H1 (cell line): ENCODE results near the gene CASP12. TPM values are rescaled to one million over a fixed set of nuclear protein-coding genes. Genes with fewer than 3 reads are reported as not detected.

Experiments used
- CTCF ChIA-PET: fragments of 300-600 bp; sonication (Branson Sonifier 250); formaldehyde crosslinking; loops from one replicate; lab custom pipeline; 2021; ENCODE audit not compliant: partially characterized antibody; lab: Charles Lee
- POLR2A ChIA-PET: fragments of 300-600 bp; sonication (Branson Sonifier 250); formaldehyde crosslinking; loops from one replicate; lab custom pipeline; 2021; ENCODE audit warnings: inconsistent platforms; ENCODE audit not compliant: partially characterized antibody; lab: Charles Lee
- DNase-seq, 2 experiments: peaks; one replicate each; pipeline versions ENCODE4 v3.0.0 to v3.0.0-alpha.2; 2010 to 2022; ENCODE audit warnings: low spot score in 2 of 2, low read depth in 1 of 2, mixed read lengths in 1 of 2
- FAIRE-seq: peaks from 2 replicates; lab custom pipeline; 2011; peaks lifted over from hg19 to GRCh38; lab: Jason Lieb, UNC
- H2AFZ ChIP-seq: 2 replicates; pipeline ENCODE4 v1.8.1; 2012; ENCODE audit warnings: low read length, inconsistent platforms
- H2AK5ac ChIP-seq: 2 replicates; pipeline ENCODE4 v1.6.1; 2013; ENCODE audit warnings: low read depth, low read length
- H2BK120ac ChIP-seq: replicated peaks from 2 replicates; pipeline ENCODE3; 2013; ENCODE audit warnings: low read depth, low read length, inconsistent platforms
- H2BK12ac ChIP-seq: 2 replicates; pipeline ENCODE4 v1.6.1; 2013; ENCODE audit warnings: low read depth, low read length
- H2BK15ac ChIP-seq: 2 replicates; pipeline ENCODE4 v1.6.1; 2013; ENCODE audit warnings: low read length
- H2BK20ac ChIP-seq: 2 replicates; pipeline ENCODE4 v1.6.1; 2013; ENCODE audit warnings: low read length
- H2BK5ac ChIP-seq: 2 replicates; pipeline ENCODE4 v1.6.1; 2013; ENCODE audit warnings: low read depth, low read length
- H3K14ac ChIP-seq: 2 replicates; pipeline ENCODE4 v1.6.1; 2013; ENCODE audit warnings: inconsistent platforms; ENCODE audit not compliant: insufficient read length
- H3K18ac ChIP-seq: 2 replicates; pipeline ENCODE4 v1.6.1; 2013; ENCODE audit warnings: low read length; ENCODE audit errors: extremely low read depth
- H3K23ac ChIP-seq: 2 replicates; pipeline ENCODE4 v1.6.1; 2013; ENCODE audit warnings: inconsistent platforms; ENCODE audit not compliant: insufficient read length
- H3K23me2 ChIP-seq: 2 replicates; pipeline ENCODE4 v1.6.1; 2013; ENCODE audit warnings: low read depth, low read length
- H3K27ac ChIP-seq: 2 replicates; pipeline ENCODE4 v1.6.1; 2011; ENCODE audit warnings: low read depth, low read length, inconsistent platforms
- H3K27me3 ChIP-seq, 4 experiments: replicated peaks in 1 of 4; 1 replicate in 1 of 4; 2 replicates in 3 of 4; pipeline versions ENCODE4 v1.6.1 to v1.8.1; 2011 to 2013; ENCODE audit warnings: low read length in 3 of 4, mild to moderate bottlenecking in 3 of 4, inconsistent platforms in 2 of 4, mixed read lengths in 2 of 4, moderate library complexity in 1 of 4; ENCODE audit not compliant: control insufficient read depth in 3 of 4, insufficient read depth in 3 of 4; ENCODE audit errors: extremely low read depth in 1 of 4
- H3K36me3 ChIP-seq, 4 experiments: 2 replicates each; pipeline versions ENCODE4 v1.6.1 to v1.8.1; 2011 to 2013; ENCODE audit warnings: mild to moderate bottlenecking in 4 of 4, low read length in 3 of 4, moderate library complexity in 2 of 4, control low read depth in 1 of 4, inconsistent platforms in 1 of 4; ENCODE audit not compliant: insufficient read depth in 4 of 4, control insufficient read depth in 2 of 4
- H3K4ac ChIP-seq: replicated peaks from 2 replicates; pipeline ENCODE3; 2013; ENCODE audit warnings: low read length, low read depth, mixed read lengths, inconsistent platforms; ENCODE audit not compliant: insufficient read length
- H3K4me1 ChIP-seq, 4 experiments: replicated peaks in 1 of 4; 1 replicate in 1 of 4; 2 replicates in 3 of 4; pipeline versions ENCODE4 v1.6.1 to v1.8.1; 2011 to 2013; ENCODE audit warnings: low read length in 3 of 4, inconsistent platforms in 2 of 4, mixed read lengths in 1 of 4; ENCODE audit not compliant: insufficient read depth in 4 of 4, control insufficient read depth in 3 of 4
- H3K4me2 ChIP-seq, 2 experiments: 2 replicates each; pipeline versions ENCODE4 v1.6.1 to v1.8.1; 2011 to 2013; ENCODE audit warnings: low read depth in 2 of 2, low read length in 2 of 2, control low read depth in 1 of 2, inconsistent platforms in 1 of 2, mild to moderate bottlenecking in 1 of 2; ENCODE audit not compliant: insufficient read depth in 1 of 2
- H3K4me3 ChIP-seq, 4 experiments: fragments of 200-600, 300-600 bp in 1 of 4; sonication (generic), shearing (Covaris generic), sonication (Bioruptor Twin) in 1 of 4; 2 replicates each; pipeline versions ENCODE4 v1.5.1 to v1.8.1; 2011 to 2016; ENCODE audit warnings: low read length in 4 of 4, low read depth in 3 of 4, control low read depth in 2 of 4, inconsistent platforms in 2 of 4, mild to moderate bottlenecking in 2 of 4, mixed read lengths in 1 of 4, moderate library complexity in 1 of 4; ENCODE audit not compliant: insufficient read depth in 2 of 4; ENCODE audit errors: extremely low read depth in 1 of 4
- H3K56ac ChIP-seq: replicated peaks from 2 replicates; pipeline ENCODE3; 2013; ENCODE audit warnings: low read depth, mild to moderate bottlenecking, mixed read lengths, low read length, inconsistent platforms; ENCODE audit not compliant: insufficient read length
- H3K79me1 ChIP-seq: 2 replicates; pipeline ENCODE4 v1.6.1; 2013; ENCODE audit warnings: low read depth, low read length, control low read depth
- H3K79me2 ChIP-seq, 2 experiments: 2 replicates each; pipeline versions ENCODE4 v1.6.1 to v1.8.1; 2012 to 2013; ENCODE audit warnings: low read length in 2 of 2, mild to moderate bottlenecking in 2 of 2, inconsistent platforms in 1 of 2; ENCODE audit not compliant: insufficient read depth in 2 of 2, control insufficient read depth in 1 of 2
- H3K9ac ChIP-seq, 4 experiments: replicated peaks in 1 of 4; 1 replicate in 1 of 4; 2 replicates in 3 of 4; pipeline versions ENCODE4 v1.6.1 to v1.8.1; 2011 to 2013; ENCODE audit warnings: low read depth in 3 of 4, low read length in 3 of 4, control low read depth in 2 of 4, mild to moderate bottlenecking in 2 of 4, moderate library complexity in 2 of 4, inconsistent platforms in 1 of 4; ENCODE audit errors: extremely low read depth in 1 of 4
- H3K9me3 ChIP-seq, 2 experiments: 2 replicates each; pipeline versions ENCODE4 v1.6.1 to v1.8.1; 2012 to 2013; ENCODE audit warnings: mild to moderate bottlenecking in 2 of 2, moderate library complexity in 2 of 2, control low read depth in 1 of 2, inconsistent platforms in 1 of 2, low read depth in 1 of 2, low read length in 1 of 2, mixed read lengths in 1 of 2; ENCODE audit not compliant: insufficient read depth in 2 of 2
- H4K20me1 ChIP-seq, 2 experiments: replicated peaks in 1 of 2; 2 replicates each; pipeline versions ENCODE3 to v1.8.1; 2011 to 2013; ENCODE audit warnings: inconsistent platforms in 2 of 2, low read length in 2 of 2, mild to moderate bottlenecking in 1 of 2; ENCODE audit not compliant: insufficient read depth in 2 of 2, control insufficient read depth in 1 of 2
- H4K5ac ChIP-seq: 2 replicates; pipeline ENCODE4 v1.6.1; 2013; ENCODE audit warnings: low read length, low read depth, mixed read lengths, inconsistent platforms; ENCODE audit not compliant: insufficient read length
- H4K8ac ChIP-seq: 2 replicates; pipeline ENCODE4 v1.8.0; 2013; ENCODE audit warnings: mild to moderate bottlenecking, moderate library complexity, low read length, inconsistent platforms; ENCODE audit not compliant: insufficient read depth; ENCODE audit errors: extremely low read depth
- H4K91ac ChIP-seq: replicated peaks from 2 replicates; pipeline ENCODE3; 2013; ENCODE audit warnings: low read length, mixed read lengths, inconsistent platforms; ENCODE audit not compliant: insufficient read length
- BACH1 ChIP-seq: IDR thresholded peaks from 2 replicates; pipeline ENCODE4 v1.6.1; 2012; ENCODE audit warnings: low read length, improper control_type of control experiment
- CEBPB ChIP-seq: IDR thresholded peaks from 2 replicates; pipeline ENCODE4 v1.6.1; 2012; ENCODE audit warnings: low read depth, low read length
- EP300 ChIP-seq, 2 experiments: IDR thresholded peaks; 1 replicate in 1 of 2; 2 replicates in 1 of 2; pipeline ENCODE4 v1.6.1; 2011 to 2012; ENCODE audit warnings: low read depth in 2 of 2, low read length in 2 of 2, mild to moderate bottlenecking in 2 of 2, borderline replicate concordance in 1 of 2, inconsistent platforms in 1 of 2, moderate library complexity in 1 of 2
- HDAC6 ChIP-seq: IDR thresholded peaks from one replicate; pipeline ENCODE4 v1.7.1; 2012; ENCODE audit warnings: low read depth, mild to moderate bottlenecking, inconsistent platforms, low read length, moderate library complexity
- MAX ChIP-seq: IDR thresholded peaks from 2 replicates; pipeline ENCODE4 v1.6.1; 2012; ENCODE audit warnings: inconsistent platforms
- POU5F1 ChIP-seq: IDR thresholded peaks from 2 replicates; pipeline ENCODE4 v1.6.1; 2011; ENCODE audit warnings: low read depth, mild to moderate bottlenecking, low read length, moderate library complexity
- RFX5 ChIP-seq: IDR thresholded peaks from 2 replicates; pipeline ENCODE4 v1.6.1; 2011; ENCODE audit warnings: low read depth, low read length, improper control_type of control experiment, borderline replicate concordance
- SP2 ChIP-seq: IDR thresholded peaks from 2 replicates; pipeline ENCODE4 v1.6.1; 2012; ENCODE audit warnings: mild to moderate bottlenecking, low read length, inconsistent platforms
- SRF ChIP-seq: IDR thresholded peaks from 2 replicates; pipeline ENCODE4 v1.6.1; 2011; ENCODE audit warnings: mild to moderate bottlenecking, low read depth, low read length, moderate library complexity
- TAF1 ChIP-seq: IDR thresholded peaks from 2 replicates; pipeline ENCODE4 v1.6.1; 2011; ENCODE audit warnings: mild to moderate bottlenecking, low read depth, low read length
- TAF7 ChIP-seq: optimal IDR thresholded peaks from 2 replicates; pipeline ENCODE3; 2011; ENCODE audit warnings: low read depth, mild to moderate bottlenecking, inconsistent platforms, low read length, moderate library complexity, borderline replicate concordance
- WGBS, 2 experiments: shearing (Covaris generic) in 1 of 2; methylation state at CpG; one replicate each; pipeline versions ENCODE4 v1.1.6 to v1.1.7; 2013 to 2015; ENCODE audit warnings: low lambda C conversion rate in 2 of 2, mixed read lengths in 2 of 2, inconsistent platforms in 1 of 2, low coverage in 1 of 2, missing lambda C conversion rate in 1 of 2; ENCODE audit not compliant: insufficient replicate concordance in 2 of 2, insufficient coverage in 1 of 2, insufficient read length in 1 of 2; ENCODE audit errors: extremely low coverage in 1 of 2, missing lambda C conversion rate in 1 of 2; 5-methylcytosine and 5-hydroxymethylcytosine counted together
- polyA plus RNA-seq, 7 experiments: library from polyadenylated mRNA; depleted of rRNA in 3 of 7; stranded (reverse) in 5 of 7; unstranded in 2 of 7; fragments of >200 nt in 5 of 7; fragments of 200-250 nt in 2 of 7; gene quantifications; 1 replicate in 5 of 7; 2 replicates in 1 of 7; 4 replicates in 1 of 7; pipeline versions ENCODE4 v1.2.1 to v1.2.3, GENCODE V29; 2011 to 2013; ENCODE audit warnings: missing spikeins in 2 of 7, mixed read lengths in 2 of 7
- total RNA-seq: library from RNA; stranded (reverse); fragmentation: NEBNext Ultra II Directional; extraction: Animal tissue kit (Norgen Biotek cat#: 25700); gene quantifications from 2 replicates; pipeline ENCODE4 v1.2.1, GENCODE V29; 2021
- TF ChIP-seq, protein P1 (sequence below), 3 experiments: IDR thresholded peaks; 1 replicate in 2 of 3; 2 replicates in 1 of 3; pipeline versions ENCODE4 v1.5.1 to v1.6.1; 2011; ENCODE audit warnings: low read length in 3 of 3, mild to moderate bottlenecking in 3 of 3, inconsistent platforms in 2 of 3, low read depth in 1 of 3, moderate library complexity in 1 of 3; ENCODE audit not compliant: insufficient read depth in 1 of 3; ENCODE audit errors: control extremely low read depth in 1 of 3

The CASP12 gene
- total and polyA plus RNA-seq, 2 of the 8 experiments (the other 6 are each of a cell fraction or from before 2014, with no cell fraction given): not detected

DNA sequence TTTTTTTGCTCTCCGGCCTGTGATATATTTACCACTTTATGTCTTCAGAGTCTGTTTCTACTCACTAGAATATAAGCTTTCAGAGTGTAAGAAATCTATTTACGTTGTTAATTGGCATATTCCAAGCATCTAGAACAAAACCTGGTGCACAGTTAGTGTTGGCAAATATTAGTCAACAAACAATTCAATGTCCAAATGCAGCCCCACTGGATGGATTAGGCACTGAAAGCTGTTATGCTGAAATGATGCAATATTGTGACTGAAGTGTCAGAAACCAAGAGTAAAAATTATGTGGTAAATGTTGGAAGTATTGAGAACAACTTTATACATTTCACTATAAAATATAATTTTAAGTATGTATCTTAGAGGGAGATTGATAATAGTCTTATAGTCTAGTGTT, 45.3 kb upstream of the CASP12 start:
- FAIRE-seq: no peak
- POLR2A ChIA-PET: no interaction called here
- TF ChIP-seq, protein P1, sequence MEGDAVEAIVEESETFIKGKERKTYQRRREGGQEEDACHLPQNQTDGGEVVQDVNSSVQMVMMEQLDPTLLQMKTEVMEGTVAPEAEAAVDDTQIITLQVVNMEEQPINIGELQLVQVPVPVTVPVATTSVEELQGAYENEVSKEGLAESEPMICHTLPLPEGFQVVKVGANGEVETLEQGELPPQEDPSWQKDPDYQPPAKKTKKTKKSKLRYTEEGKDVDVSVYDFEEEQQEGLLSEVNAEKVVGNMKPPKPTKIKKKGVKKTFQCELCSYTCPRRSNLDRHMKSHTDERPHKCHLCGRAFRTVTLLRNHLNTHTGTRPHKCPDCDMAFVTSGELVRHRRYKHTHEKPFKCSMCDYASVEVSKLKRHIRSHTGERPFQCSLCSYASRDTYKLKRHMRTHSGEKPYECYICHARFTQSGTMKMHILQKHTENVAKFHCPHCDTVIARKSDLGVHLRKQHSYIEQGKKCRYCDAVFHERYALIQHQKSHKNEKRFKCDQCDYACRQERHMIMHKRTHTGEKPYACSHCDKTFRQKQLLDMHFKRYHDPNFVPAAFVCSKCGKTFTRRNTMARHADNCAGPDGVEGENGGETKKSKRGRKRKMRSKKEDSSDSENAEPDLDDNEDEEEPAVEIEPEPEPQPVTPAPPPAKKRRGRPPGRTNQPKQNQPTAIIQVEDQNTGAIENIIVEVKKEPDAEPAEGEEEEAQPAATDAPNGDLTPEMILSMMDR (IDR thresholded peaks at IDR 0.05; ENCODE audit: control extremely low read depth in 1 of 3, insufficient read depth in 1 of 3, low read depth in 1 of 3, low read length in 3 of 3): no peak
- TF ChIP-seq MAX: no peak
- no peak for TF ChIP-seq SRF
- no peak for TF ChIP-seq BACH1
- TF ChIP-seq RFX5: no peak
- TF ChIP-seq CEBPB: no peak
- TF ChIP-seq SP2: no peak
- TF ChIP-seq TAF7: no peak
- TF ChIP-seq POU5F1: no peak
- no peak for TF ChIP-seq EP300 (IDR thresholded peaks at IDR 0.05; ENCODE audit: borderline replicate concordance in 1 of 2, low read depth in 2 of 2, low read length in 2 of 2)
- TF ChIP-seq HDAC6: no peak
- no peak for TF ChIP-seq TAF1

More for the DNA sequence above, 45.3 kb upstream of the CASP12 start:
- Histone ChIP-seq H4K5ac (no peak overlapping the region), H3K56ac (no peak overlapping the region), H3K79me1 (no peaks in the 10 kb centered on the region), H3K36me3 (no peaks in the 10 kb centered on the region), H2AK5ac (no peak overlapping the region), H3K4ac (no peak overlapping the region), H2BK12ac (no peak overlapping the region), H2BK20ac (no peak overlapping the region), H3K27me3 (no peaks in the 10 kb centered on the region), H3K23me2 (no peaks in the 10 kb centered on the region), H4K91ac (no peak overlapping the region), H4K20me1 (no peaks in the 10 kb centered on the region), H4K8ac (no peak overlapping the region), H3K14ac (no peak overlapping the region), H2BK120ac (no peak overlapping the region), H2BK5ac (no peak overlapping the region), H3K4me2 (no peak overlapping the region), H3K9me3 (no peaks in the 10 kb centered on the region), H3K9ac (no peak overlapping the region), H2AFZ (no peak overlapping the region), H3K23ac (no peak overlapping the region), H3K18ac (no peak overlapping the region), H3K27ac (no peak overlapping the region), H3K79me2 (no peaks in the 10 kb centered on the region), H3K4me1 (no peaks in the 10 kb centered on the region), H3K4me3 (no peak overlapping the region), H2BK15ac (no peak overlapping the region)
- DNase-seq: no peak
- WGBS, 2 experiments: 44% methylated on average over 2 of the region's 2 CpGs; no CpG with 5 or more reads in 1 of the 2 experiments
- CTCF ChIA-PET: interaction anchor here (1.1 to 1.3 kb wide), 2 partner anchors 26 to 395 kb away, joined by 3 to 5 read pairs; no protein-coding TSS in a partner anchor
